ENCODE data around the gene TGM3. TPM values are rescaled to one million over a fixed set of nuclear protein-coding genes. Genes with fewer than 3 reads are reported as not detected.

TGM3 gene
- polyA plus RNA-seq, 1 donor (not counting 4 experiments of a cell fraction or from before 2014, with no cell fraction given) = 0.08 TPM

DNA sequence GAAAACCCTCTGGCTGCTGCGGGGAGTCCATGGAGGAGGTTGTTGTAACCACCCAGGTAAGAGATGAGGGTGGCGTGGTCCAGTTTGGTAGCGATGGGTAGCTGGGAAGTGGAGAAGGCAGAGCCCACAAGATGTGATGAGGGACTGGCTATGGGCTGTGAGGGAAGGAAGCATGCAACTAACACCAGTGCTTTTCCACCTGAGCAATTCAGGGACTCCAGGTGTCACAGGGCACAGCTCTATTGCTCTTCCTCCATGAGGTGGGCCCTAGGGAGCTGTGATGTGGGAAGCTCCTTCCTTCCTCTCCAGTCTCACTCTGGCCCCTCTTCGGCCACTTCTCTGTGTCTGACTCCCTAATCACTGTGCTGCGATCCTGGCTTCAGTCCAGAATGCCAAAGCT, 52.5 kb downstream of the TGM3 start:
- no peak for FAIRE-seq
- no peak for DNase-seq (ENCODE audit: low read depth, low spot score)
- H3K27ac ChIP-seq (ENCODE audit: control insufficient read depth, insufficient read depth, low read length) = no peak overlapping the region
- H3K36me3 ChIP-seq (ENCODE audit: control insufficient read depth in 2 of 2, extremely low read depth in 1 of 2, insufficient read depth in 2 of 2, low read length in 2 of 2) = no peaks in the 10 kb centered on the region
- H4K20me1 ChIP-seq (ENCODE audit: control insufficient read depth, extremely low read depth, insufficient read depth, low read length) = no peaks in the 10 kb centered on the region
- no peaks in the 10 kb centered on the region for H3K9me3 ChIP-seq (ENCODE audit: control insufficient read depth, low read depth, low read length)
- no peaks in the 10 kb centered on the region for H3K9me1 ChIP-seq (ENCODE audit: control insufficient read depth, extremely low read depth, insufficient read depth, low read length)
- H3K4me1 ChIP-seq (ENCODE audit: control insufficient read depth, extremely low read depth, insufficient read depth, low read length) = peaks cover 4% of the 10 kb centered on the region
- dilution Hi-C loops (cut with MboI; ENCODE audit: extremely low pct_ligation_motif_present, low sequenced_read_pairs) = no loop called here
- TF ChIP-seq EZH2 (IDR thresholded peaks at IDR 0.05; ENCODE audit: low read length) = no peak
- TF ChIP-seq CTCF (optimal IDR thresholded peaks at IDR 0.05 in 1 of 3, IDR thresholded peaks at IDR 0.05 in 1 of 3, conservative IDR thresholded peaks at IDR 0.05 in 1 of 3; ENCODE audit: extremely low read depth in 1 of 3, insufficient read depth in 2 of 3, low read length in 3 of 3) = no peak
- no peaks in the 10 kb centered on the region for H3K79me2 ChIP-seq (ENCODE audit: control insufficient read depth, insufficient read depth, low read length)
- H3K4me3 ChIP-seq (ENCODE audit: control insufficient read depth in 2 of 3, extremely low read depth in 1 of 3, insufficient read depth in 2 of 3, low read depth in 1 of 3, low read length in 3 of 3) = no peak overlapping the region
- no peak overlapping the region for H2AFZ ChIP-seq (ENCODE audit: control insufficient read depth, low read length)
- H3K4me2 ChIP-seq (ENCODE audit: control insufficient read depth, extremely low read depth, insufficient read depth, low read depth, low read length) = no peak overlapping the region
- no peak overlapping the region for H3K9ac ChIP-seq (ENCODE audit: control insufficient read depth, extremely low read depth, insufficient read depth, low read length)
- H3K27me3 ChIP-seq (ENCODE audit: control insufficient read depth, extremely low read depth, insufficient read depth, low read length) = peaks cover 4% of the 10 kb centered on the region

- H3K4me2 ChIP-seq (ENCODE audit: control insufficient read depth, extremely low read depth, insufficient read depth, low read depth, low read length) = no peak overlapping the region
- DNase-seq (ENCODE audit: low read depth, low spot score) = no peak
- dilution Hi-C loops (cut with MboI; ENCODE audit: extremely low pct_ligation_motif_present, low sequenced_read_pairs) = no loop called here
These were observed 54.0 kb downstream of the TGM3 start for GRCh38 chr20:2349801-2350200.

More at GRCh38 chr20:2349801-2350200, 54.0 kb downstream of the TGM3 start:
- no peaks in the 10 kb centered on the region for H3K9me1 ChIP-seq (ENCODE audit: control insufficient read depth, extremely low read depth, insufficient read depth, low read length)
- peaks cover 4% of the 10 kb centered on the region for H3K4me1 ChIP-seq (ENCODE audit: control insufficient read depth, extremely low read depth, insufficient read depth, low read length)
- no peaks in the 10 kb centered on the region for H4K20me1 ChIP-seq (ENCODE audit: control insufficient read depth, extremely low read depth, insufficient read depth, low read length)
- H2AFZ ChIP-seq (ENCODE audit: control insufficient read depth, low read length) = no peak overlapping the region
- H3K79me2 ChIP-seq (ENCODE audit: control insufficient read depth, insufficient read depth, low read length) = no peaks in the 10 kb centered on the region
- FAIRE-seq = no peak
- H3K36me3 ChIP-seq (ENCODE audit: control insufficient read depth in 2 of 2, extremely low read depth in 1 of 2, insufficient read depth in 2 of 2, low read length in 2 of 2) = no peaks in the 10 kb centered on the region
- H3K4me3 ChIP-seq (ENCODE audit: control insufficient read depth in 2 of 3, extremely low read depth in 1 of 3, insufficient read depth in 2 of 3, low read depth in 1 of 3, low read length in 3 of 3) = no peak overlapping the region
- no peak overlapping the region for H3K9ac ChIP-seq (ENCODE audit: control insufficient read depth, extremely low read depth, insufficient read depth, low read length)
- TF ChIP-seq CTCF (optimal IDR thresholded peaks at IDR 0.05 in 1 of 3, IDR thresholded peaks at IDR 0.05 in 1 of 3, conservative IDR thresholded peaks at IDR 0.05 in 1 of 3; ENCODE audit: extremely low read depth in 1 of 3, insufficient read depth in 2 of 3, low read length in 3 of 3) (no peak), EZH2 (IDR thresholded peaks at IDR 0.05; ENCODE audit: low read length) (no peak)
- no peaks in the 10 kb centered on the region for H3K9me3 ChIP-seq (ENCODE audit: control insufficient read depth, low read depth, low read length)
- H3K27ac ChIP-seq (ENCODE audit: control insufficient read depth, insufficient read depth, low read length) = no peak overlapping the region
- H3K27me3 ChIP-seq (ENCODE audit: control insufficient read depth, extremely low read depth, insufficient read depth, low read length) = peaks cover 4% of the 10 kb centered on the region
